Fibroblast of lung (primary cell): ENCODE results near the gene GRM8.

ENCODE experiments used
- CTCF ChIP-seq, 2 donors: IDR thresholded peaks in 1 of 2; conservative IDR thresholded peaks in 1 of 2; 1 replicate in 1 of 2; 2 replicates in 1 of 2; pipeline ENCODE4 v1.5.1; 2011 to 2012; ENCODE audit warnings: low read length in 2 of 2, control low read depth in 1 of 2, inconsistent platforms in 1 of 2, low read depth in 1 of 2, mild to moderate bottlenecking in 1 of 2
- EZH2 ChIP-seq: IDR thresholded peaks from 2 replicates; pipeline ENCODE4 v1.5.1; 2012; ENCODE audit warnings: low read length, control low read depth, mild to moderate bottlenecking; ENCODE audit errors: missing control alignments

DNA sequence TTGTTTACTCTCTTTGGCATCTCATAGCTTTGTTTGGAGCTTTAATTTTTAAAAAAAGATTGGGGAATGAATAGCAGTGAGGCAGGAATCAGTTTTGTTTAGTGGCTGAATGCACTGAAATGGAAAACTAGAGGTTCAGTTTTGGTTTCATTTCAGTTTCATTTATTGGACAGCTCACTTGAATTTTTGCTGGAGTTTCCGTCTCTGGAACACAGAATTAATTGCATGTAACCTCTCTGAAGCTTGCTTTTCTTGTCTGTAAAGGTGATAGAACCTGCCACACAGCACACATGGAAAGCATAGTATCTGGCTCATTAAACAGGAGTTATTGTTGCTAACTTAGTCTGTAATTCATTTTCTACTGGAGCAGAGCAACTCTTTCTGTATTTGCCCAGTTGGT lies 7.1 kb downstream of the GRM8 start:
- TF ChIP-seq CTCF (conservative IDR thresholded peaks at IDR 0.05 in 1 of 2, IDR thresholded peaks at IDR 0.05 in 1 of 2; ENCODE audit: low read depth in 1 of 2, low read length in 2 of 2), result no peak
- no peak for TF ChIP-seq EZH2
